IPS-18c (cell line): ENCODE measurements around the gene MCC.

Source experiments
- H3K4me3 ChIP-seq: 2 replicates; pipeline ENCODE4 v1.7.0; 2013; ENCODE audit warnings: low read depth, mild to moderate bottlenecking, low read length, moderate library complexity; ENCODE audit not compliant: insufficient read depth
- H3K9me3 ChIP-seq: one replicate; pipeline ENCODE4 v1.6.1; 2013; ENCODE audit warnings: mild to moderate bottlenecking, low read length, moderate library complexity; ENCODE audit not compliant: control insufficient read depth, insufficient read depth

Gene MCC

DNA sequence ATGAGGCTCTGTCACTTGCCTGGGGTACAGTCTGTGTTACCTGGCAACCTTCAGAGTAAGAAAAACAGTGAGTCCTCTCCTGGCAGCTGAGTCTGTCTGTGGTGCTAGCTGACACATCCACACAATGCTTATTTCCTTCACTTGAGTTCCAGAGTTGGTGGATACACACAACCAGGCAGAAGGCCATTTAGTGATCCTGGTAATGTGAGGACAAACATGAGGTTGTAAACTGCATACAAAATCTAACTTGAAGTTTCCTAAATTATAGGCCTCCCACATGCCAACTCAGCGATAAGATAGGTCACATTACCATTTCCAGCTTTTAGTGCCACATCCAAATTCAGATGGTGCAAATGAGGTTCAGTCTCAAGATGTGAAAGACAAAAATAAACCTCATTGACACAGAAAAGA lies 386.1 kb downstream of the MCC start:
- no peak overlapping the region for H3K4me3 ChIP-seq
- no peaks in the 10 kb centered on the region for H3K9me3 ChIP-seq

DNA sequence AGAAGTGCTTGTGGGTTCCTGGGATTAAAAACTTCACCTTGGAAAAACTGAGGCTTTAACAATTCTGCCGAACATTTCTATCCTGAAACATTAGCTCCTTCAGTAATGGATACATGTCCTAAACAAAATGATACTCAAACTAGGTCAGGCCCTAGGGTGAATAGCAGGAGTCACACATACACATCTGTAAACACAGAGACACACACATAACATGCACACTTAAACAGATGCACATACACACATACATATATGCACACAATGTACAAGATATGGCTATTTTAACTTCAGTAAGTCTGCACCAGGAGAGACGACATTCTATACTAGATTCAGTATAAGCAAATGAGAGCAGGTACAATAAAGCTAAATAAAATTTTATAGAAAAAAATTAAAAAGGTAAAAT lies 387.3 kb downstream of the MCC start:
- Histone ChIP-seq H3K4me3 (no peak overlapping the region), H3K9me3 (no peaks in the 10 kb centered on the region)

DNA sequence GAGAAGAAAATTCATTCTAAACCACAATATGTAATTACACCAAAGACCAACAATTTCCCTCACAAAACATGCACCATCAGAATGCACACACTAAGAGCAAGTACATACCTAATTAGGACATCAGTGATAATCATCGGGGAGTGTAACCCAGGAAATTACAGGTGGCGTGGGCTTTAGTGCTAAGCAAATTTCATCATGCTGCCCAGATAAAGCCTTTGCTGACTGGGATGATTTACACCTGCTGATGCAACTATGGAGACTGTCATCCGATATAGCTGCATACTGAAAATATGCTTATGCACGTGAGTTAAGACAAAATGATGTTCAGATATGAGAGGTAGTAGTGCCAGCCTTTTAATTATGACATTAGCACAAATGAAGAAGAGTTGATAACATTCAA lies 388.4 kb downstream of the MCC start:
- no peak overlapping the region for H3K4me3 ChIP-seq
- H3K9me3 ChIP-seq, result no peaks in the 10 kb centered on the region

DNA sequence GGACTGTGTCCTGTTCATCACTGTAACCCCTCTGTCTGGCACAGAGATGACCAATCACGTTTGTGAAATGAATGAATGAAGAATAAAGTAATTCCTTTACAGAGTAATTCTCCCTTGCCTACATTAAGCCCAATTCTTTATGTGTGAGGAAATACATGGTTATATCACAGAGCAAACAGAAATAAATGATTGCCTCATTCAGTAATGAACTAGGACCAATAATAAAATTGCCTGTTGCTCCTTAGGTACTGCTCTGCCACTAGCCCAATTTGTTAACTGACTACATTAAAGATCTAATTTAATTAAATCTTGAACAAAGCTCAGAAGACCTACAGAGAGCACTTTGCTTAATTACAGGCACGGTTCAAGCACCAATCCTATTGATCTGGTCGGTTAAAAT lies 389.9 kb downstream of the MCC start:
- no peak overlapping the region for H3K4me3 ChIP-seq
- H3K9me3 ChIP-seq, result no peaks in the 10 kb centered on the region

DNA sequence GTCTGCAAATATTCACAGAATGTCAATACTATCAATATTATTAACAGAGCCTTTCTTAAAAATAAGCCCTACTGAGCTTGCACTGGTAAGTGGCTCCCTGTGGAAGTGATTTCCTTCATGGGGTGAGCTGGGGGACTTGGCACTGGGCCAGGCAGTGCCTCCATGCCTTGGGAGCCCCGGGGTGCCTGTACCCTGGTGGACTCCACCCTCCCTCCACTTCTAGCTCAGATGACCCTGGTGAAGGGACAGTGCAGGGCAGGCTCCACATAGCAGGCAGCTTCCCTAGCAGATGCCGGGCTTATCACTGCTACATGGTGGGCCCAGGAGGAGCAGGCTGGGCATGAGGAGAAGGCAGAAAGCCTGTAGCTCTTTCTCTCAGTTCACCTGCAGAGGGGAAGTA lies 392.4 kb downstream of the MCC start:
- H3K9me3 ChIP-seq, result peaks cover 2% of the 10 kb centered on the region
- no peak overlapping the region for H3K4me3 ChIP-seq

DNA sequence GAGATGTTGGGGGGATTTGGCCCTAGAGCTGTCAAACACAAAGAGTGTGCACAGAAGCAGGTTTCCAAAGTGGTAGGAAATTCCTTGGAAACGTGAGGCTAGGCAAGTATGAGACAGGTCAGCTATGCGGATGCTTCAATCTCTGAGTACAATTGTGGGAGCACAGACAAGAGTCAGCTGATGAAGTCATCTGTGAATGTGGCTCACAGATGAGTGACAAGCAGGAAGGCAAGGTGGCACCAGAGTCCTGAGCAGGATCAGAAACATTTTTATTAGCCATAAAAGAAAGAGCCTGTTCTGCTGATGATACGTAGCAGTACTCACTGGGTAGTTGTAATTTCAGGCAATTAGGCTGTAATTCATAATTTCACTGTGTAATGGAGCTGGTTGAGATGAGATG lies 394.7 kb downstream of the MCC start:
- Histone ChIP-seq H3K9me3 (peaks cover 2% of the 10 kb centered on the region), H3K4me3 (no peak overlapping the region)

DNA sequence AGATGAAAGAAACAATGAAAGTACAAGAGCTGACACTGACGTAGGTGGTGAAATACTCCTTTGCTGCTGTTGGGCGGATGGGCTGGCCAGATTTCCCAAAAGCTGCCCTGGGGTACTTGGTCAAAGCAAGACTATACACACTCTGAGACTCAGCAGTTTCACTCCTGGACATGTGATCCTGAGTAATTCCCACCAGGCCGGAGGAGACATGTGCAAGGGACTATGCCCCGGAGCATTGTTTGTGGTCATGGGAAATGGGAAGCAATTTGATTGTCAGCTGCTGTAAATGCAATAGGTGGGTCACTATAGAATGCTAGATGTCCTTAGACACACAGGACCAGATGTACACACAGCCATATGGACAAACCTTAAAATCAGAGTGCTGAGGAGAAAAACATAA lies 395.6 kb downstream of the MCC start:
- no peak overlapping the region for H3K4me3 ChIP-seq

DNA sequence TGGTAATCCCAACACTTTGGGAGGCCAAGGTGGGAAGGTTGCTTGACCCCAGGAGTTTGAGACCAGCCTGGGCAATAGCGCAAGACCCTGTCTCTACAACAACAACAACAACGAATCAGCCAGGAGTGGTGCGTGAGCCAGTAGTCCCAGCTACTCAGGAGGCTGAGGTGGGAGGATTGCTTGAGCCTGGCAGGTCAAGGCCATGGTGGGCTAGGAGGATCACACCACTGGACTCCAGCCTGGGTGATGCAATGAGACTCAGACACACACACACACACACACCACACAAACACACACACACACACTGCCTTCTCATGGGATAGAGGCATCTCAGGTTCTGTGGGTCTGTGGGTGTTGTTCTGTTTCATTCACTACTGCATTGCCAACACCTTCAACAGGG lies 396.6 kb downstream of the MCC start:
- H3K4me3 ChIP-seq, result no peak overlapping the region
- H3K9me3 ChIP-seq, result peaks cover 2% of the 10 kb centered on the region

More for the DNA sequence above, 395.6 kb downstream of the MCC start:
- peaks cover 2% of the 10 kb centered on the region for H3K9me3 ChIP-seq

DNA sequence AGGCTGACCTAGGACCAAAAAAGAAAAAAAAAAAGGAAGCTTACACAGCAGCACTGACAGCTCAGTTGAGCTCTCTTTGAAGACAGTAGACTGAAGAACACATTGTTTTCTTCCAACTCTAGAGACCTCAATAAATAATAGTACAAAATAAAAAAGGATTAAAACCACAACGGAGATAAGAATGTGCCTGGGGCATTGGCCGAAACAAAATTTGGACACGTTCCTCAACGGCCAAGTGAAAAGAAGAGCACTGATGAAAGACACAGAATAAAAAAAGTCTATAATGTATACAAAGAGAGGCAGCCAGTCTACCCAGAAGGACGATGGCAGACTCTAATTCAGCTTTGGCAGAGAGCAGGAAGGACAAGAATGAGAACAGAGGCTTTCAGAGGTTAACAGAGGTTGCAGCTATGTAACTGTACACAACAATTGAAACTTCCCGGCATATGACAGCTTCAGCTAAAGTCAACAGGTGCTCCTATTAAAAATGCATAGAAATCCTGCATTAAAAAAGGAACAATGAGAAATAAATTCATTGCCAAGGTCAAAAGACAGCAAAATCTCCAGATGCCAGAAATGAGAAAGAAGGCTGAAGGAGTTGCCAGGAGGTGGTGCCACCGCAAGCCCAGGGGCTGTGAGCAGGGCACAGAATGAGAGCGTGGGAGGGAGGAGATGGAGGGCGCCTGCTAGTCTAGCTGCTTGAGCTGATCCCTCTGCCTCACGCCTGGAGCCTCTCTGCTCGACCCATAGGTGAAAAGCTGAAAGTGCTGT lies 397.7 kb downstream of the MCC start:
- H3K9me3 ChIP-seq, result peaks cover 2% of the 10 kb centered on the region
- no peak overlapping the region for H3K4me3 ChIP-seq

DNA sequence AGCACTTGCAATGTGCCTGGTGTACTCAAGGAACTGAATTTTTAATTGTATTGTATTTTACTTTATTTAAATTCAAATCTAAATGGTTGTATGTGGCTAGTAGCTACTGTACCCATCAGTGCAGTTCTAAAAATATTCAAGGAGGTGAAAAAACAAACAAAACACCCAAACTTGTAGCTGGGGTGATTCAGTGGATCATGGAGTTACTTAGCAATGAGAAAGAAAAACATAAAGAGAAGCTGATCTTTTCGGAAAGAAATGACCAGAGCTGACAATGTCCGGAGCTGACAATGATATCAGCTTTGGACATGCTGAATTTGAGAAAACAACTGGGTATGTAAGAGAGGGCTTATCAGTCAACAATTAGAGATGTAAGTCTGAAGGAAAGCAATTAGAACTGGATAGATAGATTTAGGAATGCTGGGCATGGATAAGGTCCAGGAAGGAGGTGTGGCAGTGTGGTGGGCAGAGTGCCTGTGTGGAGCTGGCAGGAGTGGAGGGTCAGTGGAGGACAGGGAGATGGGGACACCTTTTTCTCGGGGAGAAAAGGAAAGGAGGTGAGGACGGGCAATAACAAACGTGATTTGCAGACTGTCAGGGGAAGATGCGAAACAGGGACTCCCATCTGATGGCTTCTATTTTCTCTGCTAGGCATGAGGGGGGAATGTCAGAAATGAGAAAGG lies 398.5 kb downstream of the MCC start:
- Histone ChIP-seq H3K4me3 (no peak overlapping the region), H3K9me3 (peaks cover 2% of the 10 kb centered on the region)

DNA sequence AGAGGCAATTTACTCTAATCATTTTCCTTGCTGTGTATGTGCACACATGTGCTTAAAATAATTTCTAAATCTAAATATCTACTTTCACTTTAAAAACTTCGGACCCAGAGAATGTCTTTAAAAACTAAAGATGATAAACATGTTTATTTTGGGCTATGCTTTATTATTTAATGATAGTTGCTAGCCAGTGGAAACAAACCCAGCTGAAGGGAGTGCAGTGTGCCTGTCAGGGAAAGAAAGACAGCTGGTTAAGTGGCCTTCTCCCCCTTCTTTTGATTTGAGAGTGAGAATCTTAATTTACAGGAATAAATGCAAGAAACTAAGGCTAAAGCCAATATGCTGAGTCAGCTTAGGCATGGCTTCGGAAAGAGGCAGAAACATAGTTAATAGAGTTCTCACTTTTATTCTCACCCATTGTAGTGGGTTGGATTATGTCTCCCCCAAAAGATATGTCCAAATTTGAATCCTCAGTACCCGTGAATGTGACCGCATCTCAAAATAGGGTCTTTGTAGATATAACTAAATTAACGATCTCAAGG lies 400.2 kb downstream of the MCC start:
- Histone ChIP-seq H3K9me3 (no peaks in the 10 kb centered on the region), H3K4me3 (no peak overlapping the region)

DNA sequence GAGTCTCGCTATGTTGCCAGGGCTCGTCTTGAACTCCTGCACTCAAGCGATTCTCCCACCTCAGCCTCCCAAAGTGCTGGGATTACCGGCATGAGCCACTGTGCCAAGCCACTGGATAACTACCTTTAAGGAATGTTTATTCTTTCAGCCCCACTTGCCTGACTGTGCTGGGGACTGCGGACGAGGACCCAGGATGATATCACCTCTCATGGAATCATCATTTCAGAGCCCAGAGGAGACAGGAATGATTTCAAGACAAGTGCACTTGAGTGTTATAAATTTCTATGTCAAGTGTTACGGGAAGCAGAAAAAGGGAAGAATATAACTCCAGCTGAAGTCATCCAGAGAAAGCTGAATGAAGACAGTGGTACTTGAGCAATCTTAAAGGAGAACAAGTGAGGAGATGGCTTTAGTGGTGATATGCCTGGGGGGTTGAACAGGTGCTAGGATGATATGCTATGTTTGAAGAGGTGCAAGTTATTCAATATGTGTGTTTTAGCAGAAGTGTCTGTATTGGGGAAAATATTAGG lies 402.3 kb downstream of the MCC start:
- Histone ChIP-seq H3K9me3 (no peaks in the 10 kb centered on the region), H3K4me3 (no peak overlapping the region)

DNA sequence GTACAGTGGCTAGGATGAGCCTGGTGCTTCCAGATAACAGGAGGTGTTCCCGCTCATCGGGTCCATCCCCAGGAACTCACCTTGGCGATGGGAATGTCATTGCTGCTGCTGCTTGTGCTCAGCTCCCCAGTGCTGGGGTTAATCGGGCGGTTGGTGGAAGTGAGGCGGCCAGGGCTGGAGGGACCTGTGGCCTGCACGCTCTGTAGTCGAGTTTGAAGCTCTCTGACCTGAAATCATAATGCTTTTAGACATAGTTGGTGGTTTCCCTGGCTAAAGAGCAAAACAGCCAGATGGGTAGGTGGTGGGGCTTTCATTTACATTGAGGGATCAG lies 403.2 kb downstream of the MCC start:
- no peaks in the 10 kb centered on the region for H3K9me3 ChIP-seq
- H3K4me3 ChIP-seq, result no peak overlapping the region

DNA sequence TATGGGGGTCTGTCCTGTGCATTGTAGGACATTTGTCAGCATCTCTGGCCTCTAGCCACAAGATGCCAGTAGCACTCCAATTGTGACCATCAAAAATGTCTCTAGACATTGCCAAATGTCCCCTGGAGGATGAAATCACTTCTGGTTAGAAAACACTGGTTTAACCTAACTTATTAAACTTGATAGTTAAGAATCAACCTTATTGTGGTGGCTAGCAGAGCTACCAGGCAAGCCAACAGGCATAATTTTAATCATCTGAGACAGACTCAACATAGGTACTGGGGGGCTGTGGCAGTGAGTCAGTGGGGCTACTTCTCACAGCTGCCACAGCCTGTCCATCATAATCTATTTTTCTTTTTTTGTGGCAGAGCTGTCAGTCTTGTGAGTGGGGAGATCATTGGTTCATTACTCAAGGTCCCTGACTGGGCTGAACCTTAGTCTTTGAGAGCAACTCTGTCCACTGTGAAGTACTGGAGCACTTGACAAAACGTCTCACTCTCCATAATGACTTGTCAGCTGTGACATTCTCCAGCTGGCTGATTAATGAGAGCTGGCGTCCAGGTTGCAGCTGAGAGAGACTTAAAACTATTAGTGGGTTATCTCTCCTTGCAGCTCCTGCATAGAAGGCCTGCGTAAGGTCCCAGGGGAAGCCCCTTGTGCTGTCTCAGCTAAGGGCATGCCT lies 403.7 kb downstream of the MCC start:
- no peak overlapping the region for H3K4me3 ChIP-seq

DNA sequence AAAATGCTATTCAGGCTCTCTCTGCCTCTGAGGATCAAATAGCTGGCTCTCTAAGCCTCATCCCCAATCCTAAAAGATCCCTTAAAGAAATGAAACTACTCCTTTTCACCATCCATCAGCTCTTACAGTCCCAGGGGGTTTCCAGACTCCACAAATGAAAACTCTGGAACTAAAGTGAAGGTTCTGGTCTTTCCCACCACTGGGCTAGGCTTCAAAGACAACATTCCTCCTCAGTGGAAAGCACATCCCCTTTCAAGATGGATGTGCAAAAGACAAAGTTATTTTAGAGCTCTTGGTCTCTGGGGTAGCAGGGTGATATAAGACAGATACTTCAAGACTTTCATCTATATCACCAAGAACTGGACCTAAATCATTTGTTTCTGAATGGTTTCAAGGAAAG lies 404.8 kb downstream of the MCC start:
- no peaks in the 10 kb centered on the region for H3K9me3 ChIP-seq
- no peak overlapping the region for H3K4me3 ChIP-seq

More for the DNA sequence above, 403.7 kb downstream of the MCC start:
- no peaks in the 10 kb centered on the region for H3K9me3 ChIP-seq

DNA sequence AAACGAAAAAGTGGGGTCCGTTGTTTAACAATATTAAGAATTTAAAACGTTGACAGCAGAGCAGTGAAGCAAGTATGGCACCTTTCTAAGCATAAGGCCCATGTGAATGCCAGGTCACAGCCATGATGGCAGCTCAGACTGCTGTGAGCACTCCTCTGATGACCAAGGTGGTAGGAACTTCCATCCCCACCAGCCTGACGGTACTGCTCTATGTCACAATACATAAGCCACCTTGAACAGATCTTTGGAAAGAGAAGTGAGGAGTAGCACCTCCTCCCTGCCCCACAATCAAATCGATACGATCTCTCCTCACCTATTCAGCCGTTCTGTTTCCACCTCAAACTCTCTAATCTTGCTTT lies 405.7 kb downstream of the MCC start:
- H3K9me3 ChIP-seq, result no peaks in the 10 kb centered on the region
- H3K4me3 ChIP-seq, result no peak overlapping the region

DNA sequence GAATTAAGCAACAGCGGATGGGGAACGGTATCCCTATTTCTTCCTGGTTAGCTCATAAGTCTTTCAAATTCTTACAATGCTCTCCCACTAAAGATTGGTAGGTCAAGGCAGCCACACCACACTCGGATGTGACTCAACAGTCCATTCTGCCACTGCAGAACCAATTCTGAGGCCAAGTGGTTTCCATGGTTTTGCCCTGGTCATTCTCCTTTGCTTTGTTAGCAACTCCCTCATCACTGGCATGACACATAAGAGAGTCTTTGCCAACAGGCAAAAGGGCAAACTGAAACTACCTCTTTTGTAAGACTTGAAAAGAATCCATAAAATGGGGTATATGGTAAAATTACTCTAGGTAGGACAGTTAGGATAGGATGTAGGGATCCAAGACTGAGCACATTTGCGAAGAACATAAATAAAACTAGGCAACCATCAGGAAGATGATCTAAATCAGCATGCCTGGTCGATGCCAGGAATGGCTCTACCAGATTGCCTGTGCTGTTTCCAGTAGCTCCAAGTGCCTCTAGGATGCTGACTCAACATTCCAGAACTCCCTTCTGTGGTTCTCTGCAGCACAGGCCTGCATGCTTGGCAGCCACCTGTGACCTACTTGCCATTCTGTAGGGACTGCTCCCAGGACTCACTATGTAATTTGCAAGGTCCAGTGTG lies 406.2 kb downstream of the MCC start:
- Histone ChIP-seq H3K4me3 (no peak overlapping the region), H3K9me3 (no peaks in the 10 kb centered on the region)
